HL-60/S4 treated with phorbol 12-myristate 13-acetate at 8.2 ng/mL for 4 days and 3 days (cell line): ENCODE measurements around the gene EPPIN.
"Not testable (repeated sequence)": the region's sequence is repeated elsewhere in the genome, so short reads cannot be mapped to it uniquely, and the experiment has no call there.

Experiments used
- in situ Hi-C: fragments of 300-500 bp; cut with MboI; formaldehyde crosslinking; loops from 2 replicates; pipeline ENCODE4 v1.15.0; 2022; ENCODE audit warnings: low sequenced_read_pairs

Gene EPPIN

GRCh38 chr20:45547206-45547770 lies at the start of gene EPPIN:
Gene EPPIN, minus strand, starts transcription at chr20:45547401. Its CDS starts 44 bp downstream, at chr20:45547357.
- in situ Hi-C loops: no loop called here

- in situ Hi-C loops: no loop called here
These were observed 48.0 kb upstream of the EPPIN start for GRCh38 chr20:45595235-45595634.

GRCh38 chr20:45593498-45593897 lies 46.3 kb upstream of the EPPIN start:
- in situ Hi-C loops: no loop called here

- in situ Hi-C loops: no loop called here
These were observed 45.5 kb upstream of the EPPIN start for GRCh38 chr20:45592574-45593189.

- in situ Hi-C loops: no loop called here
These were observed 42.5 kb upstream of the EPPIN start for GRCh38 chr20:45589725-45590124.

GRCh38 chr20:45588800-45589199 lies 41.6 kb upstream of the EPPIN start:
- in situ Hi-C loops: no loop called here

- in situ Hi-C loops: not testable (repeated sequence)
These were observed 38.8 kb upstream of the EPPIN start for GRCh38 chr20:45585986-45586385.

- in situ Hi-C loops: not testable (repeated sequence)
These were observed 37.1 kb upstream of the EPPIN start for GRCh38 chr20:45584294-45584693.

GRCh38 chr20:45583502-45583901 lies 36.3 kb upstream of the EPPIN start:
- in situ Hi-C loops: no loop called here

GRCh38 chr20:45581702-45582101 lies 34.5 kb upstream of the EPPIN start:
- in situ Hi-C loops: no loop called here

- in situ Hi-C loops: no loop called here
These were observed 32.0 kb upstream of the EPPIN start, which contains the start of gene WFDC8 for GRCh38 chr20:45579184-45579583. Gene WFDC8, minus strand, starts transcription at chr20:45579284. Its CDS starts 37 bp downstream, at chr20:45579247.

- in situ Hi-C loops: no loop called here
These were observed 31.0 kb upstream of the EPPIN start for GRCh38 chr20:45578231-45578630.

- in situ Hi-C loops: no loop called here
These were observed 29.8 kb upstream of the EPPIN start for GRCh38 chr20:45576995-45577394.

GRCh38 chr20:45575931-45576330 lies 28.7 kb upstream of the EPPIN start:
- in situ Hi-C loops: no loop called here

- in situ Hi-C loops: loop anchor here (25.0 kb wide), 1 partner anchor 193 kb away; no protein-coding TSS in a partner anchor
These were observed 22.4 kb upstream of the EPPIN start for GRCh38 chr20:45569650-45570049.

- in situ Hi-C loops: loop anchor here (25.0 kb wide), 1 partner anchor 197 kb away; no protein-coding TSS in a partner anchor
These were observed 17.6 kb upstream of the EPPIN start for GRCh38 chr20:45564760-45565276.

GRCh38 chr20:45555198-45555597 lies 8.0 kb upstream of the EPPIN start:
- in situ Hi-C loops: loop anchor here (25.0 kb wide), 1 partner anchor 207 kb away; no protein-coding TSS in a partner anchor

- in situ Hi-C loops: loop anchor here (25.0 kb wide), 1 partner anchor 210 kb away; no protein-coding TSS in a partner anchor
These were observed 5.3 kb upstream of the EPPIN start for GRCh38 chr20:45552456-45552855.

- in situ Hi-C loops: loop anchor here (25.0 kb wide), 1 partner anchor 212 kb away; no protein-coding TSS in a partner anchor
These were observed 3.6 kb upstream of the EPPIN start for GRCh38 chr20:45550765-45551164.

GRCh38 chr20:45548410-45548809 lies 1.2 kb upstream of the EPPIN start:
- in situ Hi-C loops: no loop called here

- in situ Hi-C loops: no loop called here
These were observed 1.3 kb downstream of the EPPIN start for GRCh38 chr20:45545754-45546453.
